AG04450 (cell line): Measurements from ENCODE around the gene ATP5ME. TPM values are rescaled to one million over a fixed set of nuclear protein-coding genes. Genes with fewer than 3 reads are reported as not detected.

Experiments
- CTCF ChIA-PET: fragments of 300-600, 350-600 bp; formaldehyde crosslinking; extraction: SDS; loops from one replicate; lab custom pipeline; 2022; ENCODE audit warnings: antibody characterized with exemption, inconsistent platforms; lab: Charles Lee
- POLR2A ChIA-PET: fragments of 350-600 bp; formaldehyde crosslinking; extraction: SDS; loops from one replicate; lab custom pipeline; 2021; ENCODE audit warnings: antibody characterized with exemption, inconsistent platforms; lab: Yijun Ruan, JAX
- DNase-seq: peaks from one replicate; pipeline ENCODE4 v3.0.0-alpha.2; 2011; ENCODE audit warnings: low read depth, low spot score
- H3K27ac ChIP-seq: one replicate; pipeline ENCODE4 v1.5.1; 2012; ENCODE audit warnings: low read depth, low read length, control low read depth
- H3K27me3 ChIP-seq: one replicate; pipeline ENCODE4 v1.6.0; 2012; ENCODE audit warnings: low read length; ENCODE audit not compliant: control insufficient read depth, insufficient read depth
- H3K4me3 ChIP-seq: 2 replicates; pipeline ENCODE4 v1.5.1; 2011; ENCODE audit warnings: mild to moderate bottlenecking, low read depth, low read length, control low read depth
- H3K9me3 ChIP-seq: 2 replicates; pipeline ENCODE4 v1.5.1; 2012; ENCODE audit warnings: low read length; ENCODE audit not compliant: control insufficient read depth, insufficient read depth
- CTCF ChIP-seq: IDR thresholded peaks from 2 replicates; pipeline ENCODE4 v1.5.1; 2011; ENCODE audit warnings: low read depth, low read length, control low read depth, inconsistent platforms
- polyA plus RNA-seq: library from polyadenylated mRNA; depleted of rRNA; stranded (reverse); fragments of >200 nt; gene quantifications from 2 replicates; pipeline ENCODE4 v1.2.3, GENCODE V29; 2011

The ATP5ME gene
- polyA plus RNA-seq, 1 experiment: 262 TPM

DNA sequence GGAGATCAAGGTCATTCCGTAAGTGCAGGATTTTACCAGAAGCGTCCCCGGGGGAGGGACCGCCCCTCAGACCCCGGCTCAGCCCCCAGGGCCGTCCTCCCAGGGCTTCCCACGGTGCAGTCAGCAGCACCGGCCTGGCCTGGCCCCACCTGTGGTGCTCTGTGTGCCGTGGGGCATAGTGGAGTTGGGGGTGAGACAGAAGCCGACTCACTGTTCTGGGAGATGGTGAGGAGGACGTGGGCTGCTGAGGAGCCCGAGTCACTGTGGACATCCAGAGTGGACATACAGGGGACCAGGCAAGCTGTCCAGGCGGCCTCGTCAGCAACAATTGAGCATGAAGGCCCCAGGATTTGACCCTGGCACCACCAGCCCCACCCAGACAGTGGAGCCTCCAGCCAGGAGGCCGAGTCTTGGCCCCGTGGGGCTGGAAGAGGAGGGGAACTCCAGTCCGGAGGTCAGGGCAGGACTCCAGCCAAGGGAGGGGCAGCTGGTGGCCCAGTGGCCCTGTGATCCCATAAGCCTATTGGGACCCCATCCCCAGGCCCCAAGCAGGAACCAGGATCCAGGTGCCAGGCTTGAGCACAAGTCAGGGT is 19.1 kb downstream of the ATP5ME start:
- no peak for DNase-seq
- ChIA-PET CTCF (no interaction called here), POLR2A (no interaction called here)
- H3K4me3 ChIP-seq: no peak overlapping the region
- H3K9me3 ChIP-seq: peaks cover 84% of the 10 kb centered on the region
- TF ChIP-seq CTCF: no peak
- H3K27me3 ChIP-seq: peaks cover 12% of the 10 kb centered on the region
- H3K27ac ChIP-seq: no peak overlapping the region

- TF ChIP-seq CTCF: no peak
- Histone ChIP-seq H3K4me3 (no peak overlapping the region), H3K9me3 (peaks cover 83% of the 10 kb centered on the region), H3K27ac (no peak overlapping the region), H3K27me3 (peaks cover 14% of the 10 kb centered on the region)
- ChIA-PET CTCF (no interaction called here), POLR2A (no interaction called here)
- DNase-seq: no peak
Measured at GRCh38 chr4:654503-654845, 19.6 kb downstream of the ATP5ME start.

DNA sequence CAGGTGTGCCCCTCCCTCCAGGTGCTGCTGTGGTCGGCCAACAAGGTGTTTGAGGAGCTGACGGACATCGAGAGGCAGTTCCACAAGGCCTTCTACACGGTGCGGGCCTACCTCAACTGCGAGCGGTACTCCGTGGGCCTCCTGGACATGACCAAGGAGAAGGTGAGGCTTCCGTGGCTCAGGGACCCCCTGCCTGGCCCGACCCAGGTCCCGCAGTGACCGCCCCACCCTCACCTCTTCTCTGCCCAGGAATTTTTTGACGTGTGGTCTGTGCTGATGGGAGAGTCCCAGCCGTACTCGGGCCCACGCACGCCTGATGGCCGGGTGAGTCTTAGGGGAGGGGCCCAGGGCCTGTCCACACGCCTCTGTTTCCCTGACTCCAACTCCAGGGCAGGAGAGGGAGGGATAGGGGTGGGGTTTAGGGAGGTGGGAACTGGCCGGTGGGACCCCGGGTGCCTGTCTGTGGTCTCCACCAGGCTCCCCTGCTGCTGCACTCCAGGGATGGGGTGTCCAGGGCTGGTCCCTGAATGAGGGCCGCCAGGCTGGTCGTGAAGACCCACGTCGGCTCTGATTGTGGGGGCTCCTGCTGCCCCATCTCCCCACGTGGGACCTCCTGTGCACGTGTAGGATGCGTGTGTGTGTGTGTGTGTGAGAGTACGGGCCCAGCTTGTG is 20.1 kb downstream of the ATP5ME start:
- Histone ChIP-seq H3K9me3 (peaks cover 83% of the 10 kb centered on the region), H3K27ac (no peak overlapping the region), H3K27me3 (peaks cover 14% of the 10 kb centered on the region), H3K4me3 (no peak overlapping the region)
- ChIA-PET POLR2A (no interaction called here), CTCF (no interaction called here)
- no peak for TF ChIP-seq CTCF
- DNase-seq: no peak

DNA sequence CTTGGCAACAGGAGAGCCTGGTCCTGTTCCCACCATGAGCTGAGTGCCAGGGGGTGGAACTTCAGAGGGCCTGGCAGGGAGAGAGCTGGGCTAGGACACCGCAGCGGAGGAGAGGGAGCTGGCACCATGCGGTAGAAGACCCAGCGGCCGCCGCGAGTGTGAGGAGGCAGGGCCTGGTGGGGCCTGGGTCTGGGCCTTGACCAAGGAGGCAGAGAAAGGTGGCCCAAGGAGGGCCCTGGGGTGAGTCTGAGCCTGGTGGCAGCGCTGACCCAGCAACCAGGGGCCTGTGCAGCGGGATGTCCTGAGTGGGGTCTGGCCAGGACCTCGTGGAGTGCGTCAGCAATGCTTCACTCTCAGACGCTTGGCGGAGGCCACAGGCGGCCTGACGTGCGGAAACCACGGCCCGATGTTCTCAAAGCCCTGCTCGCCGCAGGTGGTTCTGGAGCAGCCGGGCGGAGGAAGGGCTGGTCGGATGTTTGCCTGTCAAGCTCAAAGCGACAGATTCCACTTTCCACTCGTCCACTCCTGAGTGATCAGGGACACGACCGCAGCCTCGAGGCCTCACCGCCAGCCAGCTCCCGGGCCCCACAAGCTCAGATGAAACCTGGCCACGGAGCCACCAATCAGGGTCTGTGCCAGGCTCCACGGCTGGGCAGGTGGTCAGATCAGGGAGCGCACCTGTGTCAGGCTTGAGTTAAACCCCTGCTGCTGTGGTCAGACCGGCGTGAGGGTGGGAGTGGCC is 20.8 kb downstream of the ATP5ME start:
- ChIA-PET CTCF (no interaction called here), POLR2A (no interaction called here)
- Histone ChIP-seq H3K27ac (no peak overlapping the region), H3K9me3 (peaks cover 83% of the 10 kb centered on the region), H3K4me3 (no peak overlapping the region), H3K27me3 (peaks cover 14% of the 10 kb centered on the region)
- no peak for DNase-seq
- no peak for TF ChIP-seq CTCF
